Endodermal cell (in vitro differentiated cells): Measurements from ENCODE around the gene EMD. TPM values are rescaled to one million over a fixed set of nuclear protein-coding genes. Genes with fewer than 3 reads are reported as not detected.

Experiments
- DNase-seq: peaks from one replicate; pipeline ENCODE4 v3.0.0-alpha.2; 2017
- H3K27ac ChIP-seq: 2 replicates; pipeline ENCODE4 v1.5.1; 2013; ENCODE audit warnings: mild to moderate bottlenecking, low read depth, low read length, moderate library complexity
- H3K27me3 ChIP-seq: 2 replicates; pipeline ENCODE4 v1.6.1; 2013; ENCODE audit warnings: mild to moderate bottlenecking, low read length, moderate library complexity; ENCODE audit not compliant: insufficient read depth, control insufficient read depth, poor library complexity, severe bottlenecking
- H3K36me3 ChIP-seq: 2 replicates; pipeline ENCODE4 v1.7.0; 2013; ENCODE audit warnings: mild to moderate bottlenecking, low read length, moderate library complexity; ENCODE audit not compliant: control insufficient read depth, insufficient read depth
- H3K4me1 ChIP-seq: one replicate; pipeline ENCODE4 v1.7.0; 2013; ENCODE audit warnings: low read length; ENCODE audit not compliant: control insufficient read depth, insufficient read depth
- H3K4me3 ChIP-seq: 2 replicates; pipeline ENCODE4 v1.5.1; 2013; ENCODE audit warnings: mild to moderate bottlenecking, low read length, moderate library complexity
- H3K9ac ChIP-seq: 2 replicates; pipeline ENCODE4 v1.6.1; 2013; ENCODE audit warnings: mild to moderate bottlenecking, low read length, moderate library complexity; ENCODE audit not compliant: poor library complexity, severe bottlenecking; ENCODE audit errors: extremely low read depth
- H3K9me3 ChIP-seq: 2 replicates; pipeline ENCODE4 v1.6.1; 2013; ENCODE audit warnings: mild to moderate bottlenecking, low read length, moderate library complexity; ENCODE audit not compliant: control insufficient read depth
- H3K27ac Mint-ChIP-seq: 2 replicates; pipeline ENCODE4 v1.8.0; 2020; ENCODE audit warnings: mixed read lengths
- H3K27me3 Mint-ChIP-seq: 2 replicates; pipeline ENCODE4 v1.8.0; 2021; ENCODE audit warnings: mild to moderate bottlenecking, mixed read lengths; ENCODE audit not compliant: insufficient read depth
- H3K36me3 Mint-ChIP-seq: 2 replicates; pipeline ENCODE4 v1.8.0; 2020; ENCODE audit warnings: low read depth, mixed read lengths
- H3K4me1 Mint-ChIP-seq: 2 replicates; pipeline ENCODE4 v1.8.0; 2020; ENCODE audit warnings: mixed read lengths
- H3K4me3 Mint-ChIP-seq: 2 replicates; pipeline ENCODE4 v1.8.0; 2020; ENCODE audit warnings: mild to moderate bottlenecking, moderate library complexity, mixed read lengths
- H3K9me3 Mint-ChIP-seq: 2 replicates; pipeline ENCODE4 v1.8.0; 2020; ENCODE audit warnings: mild to moderate bottlenecking, mixed read lengths
- CTCF ChIP-seq: fragments of 200-600 bp; sonication (generic); conservative IDR thresholded peaks from 2 replicates; pipeline ENCODE4 v1.5.0; 2021; ENCODE audit warnings: antibody characterized with exemption, mild to moderate bottlenecking
- WGBS, 2 experiments: methylation state at CpG; one replicate each; pipeline versions ENCODE4 v1.1.5 to v1.1.7; 2013; ENCODE audit warnings: missing lambda C conversion rate in 2 of 2, mixed read lengths in 1 of 2; ENCODE audit not compliant: insufficient coverage in 1 of 2, insufficient read length in 1 of 2; 5-methylcytosine and 5-hydroxymethylcytosine counted together
- total RNA-seq, 2 donors: library from RNA; stranded (reverse); fragmentation: NEBNext Ultra II Directional in 1 of 2; extraction: Animal tissue kit (Norgen Biotek cat#: 25700) in 1 of 2; gene quantifications; 2 replicates in 1 of 2; 3 replicates in 1 of 2; pipeline ENCODE4 v1.2.1, GENCODE V29; 2021

EMD gene
- total RNA-seq, 2 donors from 2014 or later = 60.3 to 76.4 TPM

DNA sequence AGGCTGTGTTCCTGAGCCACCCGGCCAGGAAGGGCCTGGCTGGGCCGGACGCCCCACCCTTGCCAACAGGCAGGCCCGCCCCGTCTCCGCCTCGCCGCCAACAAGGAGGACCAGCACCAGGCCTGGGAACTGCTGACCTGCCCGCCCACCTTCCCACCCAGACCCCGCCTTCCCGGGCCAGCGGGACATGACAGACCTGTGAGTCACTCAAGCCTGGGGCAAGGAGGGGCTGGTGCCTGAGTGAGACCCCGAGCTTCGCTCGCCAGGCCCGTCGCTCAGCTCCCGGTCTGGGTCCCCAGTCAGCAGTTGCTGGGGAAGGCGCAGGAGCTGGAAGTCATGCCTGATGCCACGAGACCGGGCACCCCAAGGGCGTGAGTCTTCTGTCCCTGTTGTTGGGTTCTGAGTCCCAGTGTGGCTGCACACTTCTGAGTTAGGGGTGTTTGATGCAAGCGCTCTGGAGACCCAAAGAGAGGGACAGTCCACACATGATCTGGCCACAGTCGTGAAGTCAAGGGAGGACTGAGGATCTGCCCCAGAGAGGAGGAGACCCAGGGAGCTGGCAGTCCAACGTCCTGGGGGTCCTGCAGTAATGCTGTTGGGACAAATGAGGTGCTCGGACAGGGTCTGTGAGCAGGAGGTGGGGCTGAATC is 30.3 kb downstream of the EMD start, which contains the start of gene DNASE1L1:
TSS of gene DNASE1L1 (minus strand) at position 33 of the 650 bp plus-strand sequence. CDS start 3,686 bp downstream, outside the sequence.
- Mint-ChIP-seq H3K27me3 (peaks cover 1% of the 10 kb centered on the region), H3K9me3 (peaks cover 53% of the 10 kb centered on the region), H3K4me1 (peaks cover 5% of the 10 kb centered on the region), H3K36me3 (no peaks in the 10 kb centered on the region), H3K27ac (peak within 1 kb of the TSS; percentile 87), H3K4me3 (peak within 1 kb of the TSS; percentile 39)
- WGBS, 2 experiments = 18 to 24% methylated on average over 2 to 23 of the region's 26 CpGs
- TF ChIP-seq CTCF = no peak
- H3K4me1 ChIP-seq = no peaks in the 10 kb centered on the region
- peak; percentile 97 for DNase-seq
- no peaks in the 10 kb centered on the region for H3K9me3 ChIP-seq
- H3K27me3 ChIP-seq = no peaks in the 10 kb centered on the region
- peak within 1 kb of the TSS; percentile 25 for H3K9ac ChIP-seq
- no peaks in the 10 kb centered on the region for H3K36me3 ChIP-seq
- H3K4me3 ChIP-seq = peak within 1 kb of the TSS; percentile 76
- no peak within 1 kb of the TSS for H3K27ac ChIP-seq

GRCh38 chrX:154411981-154412340 is 32.9 kb downstream of the EMD start:
- Histone ChIP-seq H3K36me3 (no peaks in the 10 kb centered on the region), H3K9ac (no peak overlapping the region), H3K4me1 (no peaks in the 10 kb centered on the region), H3K27me3 (no peaks in the 10 kb centered on the region), H3K9me3 (no peaks in the 10 kb centered on the region), H3K4me3 (peak overlapping the region; percentile 76), H3K27ac (no peak overlapping the region)
- H3K4me1 Mint-ChIP-seq = peaks cover 5% of the 10 kb centered on the region
- peaks cover 1% of the 10 kb centered on the region for H3K27me3 Mint-ChIP-seq
- no peak for TF ChIP-seq CTCF
- H3K36me3 Mint-ChIP-seq = peaks cover 3% of the 10 kb centered on the region
- peak; percentile 87 for DNase-seq
- 4 to 11% methylated on average over 5 to 26 of the region's 29 CpGs for WGBS, 2 experiments
- H3K9me3 Mint-ChIP-seq = peaks cover 46% of the 10 kb centered on the region
- peak overlapping the region; percentile 70 for H3K4me3 Mint-ChIP-seq
- no peak overlapping the region for H3K27ac Mint-ChIP-seq

GRCh38 chrX:154412468-154412867 is 33.4 kb downstream of the EMD start:
- Histone ChIP-seq H3K4me3 (peak overlapping the region; percentile 76), H3K9ac (no peak overlapping the region), H3K36me3 (no peaks in the 10 kb centered on the region), H3K27ac (no peak overlapping the region), H3K4me1 (no peaks in the 10 kb centered on the region), H3K27me3 (no peaks in the 10 kb centered on the region), H3K9me3 (no peaks in the 10 kb centered on the region)
- H3K27ac Mint-ChIP-seq = no peak overlapping the region
- no peak for DNase-seq
- 83% methylated on average over 4 of the region's 4 CpGs; no CpG with 5 or more reads in 1 of the 2 experiments for WGBS, 2 experiments
- H3K4me3 Mint-ChIP-seq = peak overlapping the region; percentile 70
- peaks cover 51% of the 10 kb centered on the region for H3K9me3 Mint-ChIP-seq
- no peak for TF ChIP-seq CTCF
- peaks cover 5% of the 10 kb centered on the region for H3K4me1 Mint-ChIP-seq
- peaks cover 3% of the 10 kb centered on the region for H3K36me3 Mint-ChIP-seq
- H3K27me3 Mint-ChIP-seq = peaks cover 1% of the 10 kb centered on the region
